H54 (cell line): ENCODE results near the gene TTLL10.

Experiments
- DNase-seq: peaks from one replicate; pipeline ENCODE4 v3.0.0; 2011; ENCODE audit warnings: low spot score, mixed read lengths; ENCODE audit not compliant: insufficient read length
- FAIRE-seq: peaks from 3 replicates; lab custom pipeline; 2011; peaks lifted over from hg19 to GRCh38; lab: Jason Lieb, UNC
- POLR2A ChIP-seq: IDR thresholded peaks from 2 replicates; pipeline ENCODE4 v1.6.1; 2011; ENCODE audit warnings: low read depth, mild to moderate bottlenecking, low read length

TTLL10 gene

DNA sequence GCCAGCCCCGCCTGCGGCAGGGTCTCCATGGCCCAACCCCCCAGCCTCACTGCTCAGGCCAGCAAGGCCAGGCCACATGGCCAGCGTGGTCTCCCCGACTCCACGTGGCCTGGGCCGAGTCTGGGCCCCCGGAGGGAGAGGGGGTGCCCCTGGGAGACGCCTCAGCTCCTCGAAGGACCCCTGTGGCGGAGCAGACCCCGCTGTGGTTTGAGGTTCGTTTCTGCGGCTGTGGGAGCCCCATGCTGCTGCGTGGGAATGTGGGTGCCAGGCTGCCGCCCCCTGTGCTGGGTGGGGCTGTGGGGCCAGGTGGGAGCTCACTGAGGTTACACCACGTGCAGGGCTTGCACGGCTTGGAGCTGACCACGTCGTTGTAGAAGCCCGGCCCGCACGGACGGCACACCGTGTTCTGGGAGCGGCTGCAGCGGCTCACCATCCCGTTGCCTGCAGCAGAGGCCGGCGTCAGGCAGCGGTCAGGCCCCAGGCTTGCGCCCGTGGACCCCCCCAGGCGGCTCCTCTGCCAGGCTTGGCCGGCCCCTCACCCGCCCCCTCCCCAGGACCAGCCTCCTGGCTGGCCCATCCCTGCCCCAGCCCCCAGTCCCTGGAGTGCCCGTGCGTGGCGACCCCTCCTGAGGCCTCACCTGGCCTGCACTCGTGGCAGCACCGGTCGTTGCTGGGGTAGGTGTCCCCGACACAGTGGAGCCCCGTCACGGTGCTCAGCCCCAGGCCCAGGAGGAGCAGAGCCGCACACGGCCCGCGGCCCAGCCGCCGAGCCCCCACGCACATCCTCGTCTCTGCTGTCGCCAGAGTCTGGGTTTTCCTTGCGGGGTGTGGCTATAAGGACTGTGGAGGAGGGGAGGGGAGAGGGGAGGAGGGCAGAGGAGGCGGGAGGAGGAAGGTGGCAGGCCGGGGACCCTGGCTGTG is 39.9 kb downstream of the TTLL10 start, which contains the start of gene TNFRSF4:
TNFRSF4 (minus strand) TSS at position 809 of the 921 bp plus-strand sequence; CDS start at position 783, 26 bp downstream.
- DNase-seq (no peak), FAIRE-seq (no peak)
- no peak for TF ChIP-seq POLR2A

- TF ChIP-seq POLR2A: no peak
- no peak for FAIRE-seq
Observed at GRCh38 chr1:1215080-1215676, 41.5 kb downstream of the TTLL10 start.

DNA sequence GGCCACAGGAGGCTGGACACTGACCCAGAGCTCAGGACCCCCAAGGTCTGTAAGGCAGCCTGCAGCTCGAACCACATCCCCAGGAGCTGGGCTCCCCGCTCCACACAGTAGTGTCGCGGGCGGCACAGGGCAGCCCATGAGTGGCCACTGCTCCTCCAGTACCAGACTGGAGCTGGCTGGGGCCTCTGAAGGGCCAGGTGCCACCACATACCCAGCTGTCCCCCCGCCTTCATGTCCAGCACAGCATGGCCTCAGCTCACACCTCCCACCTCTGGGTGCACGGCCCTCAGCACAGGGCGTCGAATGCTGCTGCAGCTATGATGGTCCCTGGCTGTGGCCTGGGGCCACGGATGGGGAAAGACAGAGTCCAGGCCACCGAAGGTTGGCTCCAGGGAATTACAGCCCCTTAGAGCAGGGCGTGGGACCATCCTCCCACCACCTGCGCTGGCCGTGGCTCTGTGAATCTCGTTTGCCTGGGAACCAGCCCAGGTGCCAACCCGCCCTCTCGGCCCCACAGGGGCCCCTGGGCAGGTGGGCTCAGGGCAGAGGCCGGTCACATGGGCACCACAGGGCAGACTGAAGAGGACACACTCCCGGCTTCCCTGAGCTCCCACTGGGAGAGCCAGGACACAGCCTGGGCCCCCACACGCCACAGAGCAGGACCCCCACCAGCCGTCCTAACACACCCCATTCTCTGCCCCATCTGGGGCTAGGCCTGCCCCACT is 42.4 kb downstream of the TTLL10 start:
- DNase-seq (no peak), FAIRE-seq (no peak)
- TF ChIP-seq POLR2A: no peak

More at GRCh38 chr1:1215080-1215676, 41.5 kb downstream of the TTLL10 start:
- DNase-seq: no peak

DNA sequence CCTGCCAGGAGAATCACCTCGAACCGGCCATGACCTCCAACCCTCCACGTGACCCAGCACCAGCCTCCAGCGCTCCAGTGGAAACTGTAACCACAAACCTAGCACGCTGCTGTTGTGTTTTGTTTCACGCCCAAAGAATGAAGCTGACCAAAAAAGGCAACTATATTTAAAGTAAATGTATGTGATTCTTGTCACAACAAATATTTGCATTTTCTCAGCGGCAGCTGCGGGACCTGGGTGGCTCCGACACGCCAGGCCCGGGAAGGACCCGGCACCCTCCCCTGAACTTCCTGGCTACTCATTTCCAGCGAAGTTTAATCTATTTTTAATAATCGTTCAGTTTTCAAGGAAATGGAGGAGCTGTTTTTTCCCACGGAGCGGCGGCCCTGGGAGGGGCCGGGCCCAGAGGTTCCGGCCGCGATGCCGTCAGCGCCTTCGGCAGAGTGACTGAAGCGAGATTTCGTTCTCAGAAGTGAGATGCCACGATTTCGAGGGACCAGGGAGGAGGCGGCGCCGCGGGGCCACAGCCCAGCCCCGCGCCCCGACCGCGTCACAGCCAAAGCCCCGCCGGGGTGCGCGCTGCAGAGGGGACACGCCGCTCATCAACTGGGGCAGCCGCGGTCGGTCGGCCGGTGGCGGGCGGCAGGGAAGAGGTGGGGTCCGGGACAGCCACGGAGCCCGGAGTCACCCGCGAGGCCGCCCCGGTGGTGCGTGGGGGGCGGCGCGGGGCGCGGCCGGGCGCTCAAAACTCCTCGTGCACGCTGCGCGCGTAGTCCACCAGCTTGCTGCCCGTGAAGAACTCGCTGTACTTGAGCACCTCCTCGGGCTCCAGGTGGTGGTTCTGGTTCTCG is 43.3 kb downstream of the TTLL10 start:
- no peak for TF ChIP-seq POLR2A
- no peak for FAIRE-seq
- no peak for DNase-seq

DNA sequence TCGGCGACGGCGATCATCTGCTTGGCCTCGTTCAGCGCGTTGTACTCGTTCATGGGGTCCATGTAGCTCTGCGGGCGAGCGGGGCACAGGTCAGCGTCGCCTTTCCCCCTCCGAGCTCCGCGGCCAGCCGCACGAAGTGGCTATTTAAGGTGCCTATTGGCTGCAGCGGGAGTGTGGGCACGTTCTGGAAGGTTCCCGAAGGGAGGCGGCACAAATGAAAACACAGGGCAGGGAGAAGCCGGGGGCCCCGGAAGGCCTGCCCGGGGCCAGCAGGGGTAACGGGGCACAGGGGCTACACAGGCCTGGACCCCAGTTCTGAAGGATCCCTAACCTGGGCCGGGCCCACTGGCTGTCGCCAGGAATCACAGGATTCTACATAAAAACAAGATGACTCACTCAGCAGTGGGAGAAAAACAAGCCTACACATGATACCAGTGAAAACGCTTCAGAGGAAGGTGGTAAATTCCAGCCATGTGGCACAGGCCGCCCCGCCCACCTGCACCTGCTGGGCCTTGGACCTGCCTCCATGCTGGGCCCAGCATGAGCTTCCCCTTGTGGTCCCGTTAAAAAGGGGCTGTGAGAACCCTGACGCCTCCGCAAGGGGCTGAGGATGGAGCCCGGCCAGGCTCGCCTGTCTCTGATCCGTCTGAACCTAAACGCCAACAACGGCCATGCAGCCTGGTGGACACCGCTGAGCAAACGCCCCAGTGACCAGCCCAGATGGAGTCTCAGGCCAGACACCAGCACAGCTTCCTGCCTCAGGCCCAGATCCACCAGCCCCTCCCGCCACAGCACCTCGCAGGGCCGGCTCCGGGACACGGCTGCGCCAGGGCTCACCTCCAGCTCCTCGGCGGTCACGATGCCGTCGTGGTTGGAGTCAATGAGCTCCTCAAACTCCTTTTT is 44.2 kb downstream of the TTLL10 start:
- FAIRE-seq (no peak), DNase-seq (peak; percentile 88)
- TF ChIP-seq POLR2A: no peak

- no peak for TF ChIP-seq POLR2A
- no peak for FAIRE-seq
- no peak for DNase-seq
Observed at GRCh38 chr1:1218524-1219200, 45.0 kb downstream of the TTLL10 start.

DNA sequence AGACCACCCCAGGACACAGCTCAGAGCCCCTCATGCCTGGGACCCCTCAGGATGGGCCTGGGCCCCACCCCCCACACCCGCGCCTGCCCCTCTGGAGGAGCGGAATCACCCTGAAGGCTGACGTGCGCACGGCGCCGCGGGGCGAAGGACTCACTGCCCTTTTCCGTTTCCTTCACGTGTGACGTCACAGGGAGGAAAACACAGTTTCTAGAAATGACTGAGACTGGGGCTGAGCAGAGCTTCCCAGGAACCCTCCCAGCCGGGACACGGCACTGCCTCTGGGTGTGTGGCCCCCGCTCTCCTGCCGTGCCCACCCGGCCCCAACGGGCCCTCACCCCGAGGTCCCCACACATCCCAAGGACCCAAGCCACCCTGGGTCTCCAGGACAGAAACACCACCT is 45.7 kb downstream of the TTLL10 start:
- TF ChIP-seq POLR2A: no peak
- FAIRE-seq (no peak), DNase-seq (no peak)

- FAIRE-seq (no peak), DNase-seq (no peak)
- no peak for TF ChIP-seq POLR2A
Observed at GRCh38 chr1:1220197-1220596, 46.5 kb downstream of the TTLL10 start.

DNA sequence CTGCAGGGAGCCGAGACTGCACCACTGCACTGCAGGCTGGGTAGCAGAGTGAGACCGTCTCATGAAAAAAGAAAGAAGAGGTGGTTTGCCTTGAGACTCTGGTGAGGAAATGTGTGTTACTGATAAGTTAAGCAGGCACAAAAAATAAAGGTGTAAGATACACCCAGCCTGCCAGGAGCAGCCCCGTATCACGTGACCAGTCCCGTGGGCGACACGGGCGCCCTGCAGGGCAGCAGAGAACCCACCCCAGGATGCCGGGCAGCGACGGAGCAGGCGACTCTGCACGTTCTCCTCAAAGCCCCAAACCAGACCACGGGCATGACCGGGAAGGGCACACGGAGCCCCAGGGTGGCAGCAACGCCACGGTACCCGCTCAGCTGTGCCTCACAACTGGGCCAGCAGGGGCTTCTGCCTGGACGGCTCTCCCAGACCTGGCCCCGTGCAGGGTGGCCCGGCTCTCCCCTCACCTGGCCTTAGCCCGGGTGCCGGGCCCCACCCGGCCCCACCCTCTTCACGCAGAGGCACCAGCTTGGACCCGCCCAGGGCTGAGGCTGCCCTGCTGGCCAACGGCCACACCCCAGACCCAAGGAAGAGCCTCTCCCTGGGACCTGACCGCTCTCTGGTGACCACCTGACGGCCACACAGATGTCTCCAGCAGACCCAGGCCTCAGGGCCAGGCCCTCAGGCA is 48.4 kb downstream of the TTLL10 start:
- TF ChIP-seq POLR2A: no peak
- DNase-seq (no peak), FAIRE-seq (no peak)

GRCh38 chr1:1222575-1223225 is 49.0 kb downstream of the TTLL10 start:
- no peak for DNase-seq
- TF ChIP-seq POLR2A: no peak
- no peak for FAIRE-seq

GRCh38 chr1:1223321-1223720 is 49.6 kb downstream of the TTLL10 start:
- TF ChIP-seq POLR2A: no peak
- no peak for FAIRE-seq
- DNase-seq: no peak
